Mesendoderm (in vitro differentiated cells): Measurements from ENCODE around the gene KIF5A.
"Not testable (repeated sequence)": the region's sequence is repeated elsewhere in the genome, so short reads cannot be mapped to it uniquely, and the experiment has no call there.

Source experiments
- DNase-seq: peaks from one replicate; pipeline ENCODE4 v3.0.0; 2013
- H2AK5ac ChIP-seq: 2 replicates; pipeline ENCODE4 v1.6.1; 2013; ENCODE audit warnings: low read length, inconsistent platforms
- H2BK120ac ChIP-seq: 2 replicates; pipeline ENCODE4 v1.6.1; 2013; ENCODE audit warnings: low read depth, mild to moderate bottlenecking, low read length, moderate library complexity, mixed read lengths
- H2BK15ac ChIP-seq: replicated peaks from 2 replicates; pipeline ENCODE4 v1.6.1; 2013; ENCODE audit warnings: low read depth, mild to moderate bottlenecking, moderate library complexity
- H2BK5ac ChIP-seq: 2 replicates; pipeline ENCODE4 v1.6.1; 2013; ENCODE audit warnings: low read length, inconsistent platforms
- H3K18ac ChIP-seq: 2 replicates; pipeline ENCODE4 v1.6.1; 2013; ENCODE audit warnings: mild to moderate bottlenecking, low read length, mixed read lengths
- H3K23ac ChIP-seq: one replicate; pipeline ENCODE4 v1.6.1; 2013; ENCODE audit warnings: low read length
- H3K27ac ChIP-seq: 2 replicates; pipeline ENCODE4 v1.5.1; 2013; ENCODE audit warnings: low read depth, mild to moderate bottlenecking, inconsistent platforms, low read length, moderate library complexity
- H3K27me3 ChIP-seq: 2 replicates; pipeline ENCODE4 v1.6.1; 2013; ENCODE audit warnings: low read length, control low read depth, mild to moderate bottlenecking, inconsistent platforms; ENCODE audit not compliant: insufficient read depth, poor library complexity
- H3K36me3 ChIP-seq: 2 replicates; pipeline ENCODE4 v1.6.1; 2013; ENCODE audit warnings: low read length, inconsistent platforms; ENCODE audit not compliant: control insufficient read depth, insufficient read depth
- H3K4ac ChIP-seq: one replicate; pipeline ENCODE4 v1.6.1; 2013; ENCODE audit warnings: low read depth, mild to moderate bottlenecking, low read length, moderate library complexity
- H3K4me1 ChIP-seq: 2 replicates; pipeline ENCODE4 v1.6.1; 2013; ENCODE audit warnings: low read depth, low read length, inconsistent platforms; ENCODE audit not compliant: control insufficient read depth
- H3K4me2 ChIP-seq: 2 replicates; pipeline ENCODE4 v1.6.1; 2013; ENCODE audit warnings: low read length
- H3K4me3 ChIP-seq: 2 replicates; pipeline ENCODE4 v1.5.1; 2013; ENCODE audit warnings: mild to moderate bottlenecking, low read length
- H3K56ac ChIP-seq: one replicate; pipeline ENCODE4 v1.6.1; 2013; ENCODE audit warnings: low read length
- H3K79me1 ChIP-seq: 2 replicates; pipeline ENCODE4 v1.6.1; 2013; ENCODE audit warnings: low read length, inconsistent platforms
- H3K79me2 ChIP-seq: 2 replicates; pipeline ENCODE4 v1.6.1; 2013; ENCODE audit warnings: mild to moderate bottlenecking, low read length; ENCODE audit not compliant: control insufficient read depth, insufficient read depth
- H3K9ac ChIP-seq: 2 replicates; pipeline ENCODE4 v1.6.1; 2013; ENCODE audit warnings: low read length, inconsistent platforms
- H4K5ac ChIP-seq: one replicate; pipeline ENCODE4 v1.6.1; 2013; ENCODE audit warnings: low read length
- H4K8ac ChIP-seq: one replicate; pipeline ENCODE4 v1.6.1; 2013; ENCODE audit warnings: low read depth, mild to moderate bottlenecking, control low read depth, low read length, moderate library complexity
- WGBS: extraction: QIAGEN DNeasy Blood & Tissue Kit; methylation state at CpG from one replicate; pipeline ENCODE4 v1.1.7; 2013; ENCODE audit warnings: low lambda C conversion rate, missing lambda C conversion rate; ENCODE audit not compliant: insufficient coverage; ENCODE audit errors: extremely low coverage; 5-methylcytosine and 5-hydroxymethylcytosine counted together

The KIF5A gene

DNA sequence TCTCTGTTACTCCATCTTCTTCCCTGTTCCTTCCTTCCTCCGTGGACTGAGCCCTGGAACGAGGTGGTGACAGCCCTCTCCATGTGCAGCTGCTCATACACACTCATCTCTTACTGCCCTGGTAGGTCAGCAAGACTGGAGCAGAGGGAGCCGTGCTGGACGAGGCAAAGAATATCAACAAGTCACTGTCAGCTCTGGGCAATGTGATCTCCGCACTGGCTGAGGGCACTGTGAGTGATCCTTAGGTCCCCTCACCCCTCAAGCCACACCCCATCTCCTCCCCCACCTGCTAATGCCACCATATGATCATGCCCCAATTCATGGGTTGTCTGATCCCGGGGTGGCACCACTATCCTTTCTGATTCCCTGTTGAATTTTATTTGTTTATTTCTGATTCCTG lies 19.0 kb downstream of the KIF5A start:
- Histone ChIP-seq H4K5ac (no peak overlapping the region), H3K4me2 (no peak overlapping the region), H3K23ac (no peak overlapping the region), H2BK120ac (no peak overlapping the region), H3K27me3 (no peaks in the 10 kb centered on the region), H3K27ac (no peak overlapping the region), H3K9ac (no peak overlapping the region), H4K8ac (no peak overlapping the region), H2AK5ac (no peak overlapping the region), H3K4me1 (no peaks in the 10 kb centered on the region), H3K4me3 (no peak overlapping the region), H3K4ac (no peak overlapping the region), H2BK5ac (no peak overlapping the region), H3K36me3 (peaks cover 2% of the 10 kb centered on the region), H3K56ac (no peak overlapping the region), H3K18ac (no peak overlapping the region), H2BK15ac (no peak overlapping the region), H3K79me2 (no peaks in the 10 kb centered on the region), H3K79me1 (no peaks in the 10 kb centered on the region)
- DNase-seq, result no peak
- no CpG with 5 or more reads among the region's 6 CpGs for WGBS

DNA sequence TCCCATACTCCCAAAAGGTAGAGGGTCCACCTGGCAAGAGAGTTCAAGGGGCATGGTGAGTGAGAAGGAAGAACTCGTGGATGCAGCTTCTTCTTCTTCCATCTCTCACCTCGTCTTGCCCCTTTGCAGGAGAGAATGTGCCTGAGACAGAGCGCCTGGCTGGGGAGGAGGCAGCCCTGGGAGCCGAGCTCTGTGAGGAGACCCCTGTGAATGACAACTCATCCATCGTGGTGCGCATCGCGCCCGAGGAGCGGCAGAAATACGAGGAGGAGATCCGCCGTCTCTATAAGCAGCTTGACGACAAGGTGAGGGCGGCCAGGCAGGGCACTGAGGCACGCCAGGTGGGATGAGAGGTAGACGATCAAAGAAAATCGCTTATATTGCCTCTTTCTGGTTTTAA lies 20.0 kb downstream of the KIF5A start:
- H4K8ac ChIP-seq, result no peak overlapping the region
- H3K4ac ChIP-seq, result no peak overlapping the region
- no peak overlapping the region for H4K5ac ChIP-seq
- no peak overlapping the region for H3K23ac ChIP-seq
- H3K79me1 ChIP-seq, result no peaks in the 10 kb centered on the region
- WGBS, result no CpG with 5 or more reads among the region's 18 CpGs
- peaks cover 2% of the 10 kb centered on the region for H3K36me3 ChIP-seq
- H3K79me2 ChIP-seq, result no peaks in the 10 kb centered on the region
- H3K18ac ChIP-seq, result no peak overlapping the region
- DNase-seq, result no peak
- H2BK5ac ChIP-seq, result no peak overlapping the region
- H2BK120ac ChIP-seq, result no peak overlapping the region
- no peak overlapping the region for H2BK15ac ChIP-seq
- no peaks in the 10 kb centered on the region for H3K4me1 ChIP-seq
- no peaks in the 10 kb centered on the region for H3K27me3 ChIP-seq
- H3K9ac ChIP-seq, result no peak overlapping the region
- no peak overlapping the region for H3K56ac ChIP-seq
- H3K4me3 ChIP-seq, result no peak overlapping the region
- no peak overlapping the region for H2AK5ac ChIP-seq
- H3K27ac ChIP-seq, result no peak overlapping the region
- no peak overlapping the region for H3K4me2 ChIP-seq

DNA sequence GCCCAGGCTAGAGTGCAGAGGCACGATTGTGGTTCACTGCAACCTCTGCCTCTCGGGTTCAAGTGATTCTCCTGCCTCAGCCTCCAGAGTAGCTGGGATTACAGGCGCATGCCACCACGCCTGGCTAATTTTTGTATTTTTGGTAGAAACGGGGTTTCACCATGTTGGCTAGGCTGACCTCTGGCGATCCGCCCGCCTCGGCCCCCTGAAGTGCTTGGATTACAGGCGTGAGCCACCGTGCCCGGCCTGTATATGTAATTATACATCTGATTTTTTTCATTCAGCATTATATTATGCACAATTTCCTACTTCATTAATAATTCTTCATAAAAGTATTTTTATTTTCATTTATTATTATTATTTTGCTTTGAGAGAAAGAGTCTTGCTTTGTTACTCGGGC lies 20.6 kb downstream of the KIF5A start:
- H3K4me1 ChIP-seq, H2BK120ac ChIP-seq, H3K9ac ChIP-seq, H3K36me3 ChIP-seq, H3K27ac ChIP-seq, H3K4ac ChIP-seq, H3K79me2 ChIP-seq, H4K5ac ChIP-seq, H2AK5ac ChIP-seq, H2BK5ac ChIP-seq, DNase-seq, H3K4me3 ChIP-seq, H3K4me2 ChIP-seq, H2BK15ac ChIP-seq, H4K8ac ChIP-seq, H3K27me3 ChIP-seq, H3K23ac ChIP-seq, H3K56ac ChIP-seq, H3K18ac ChIP-seq, H3K79me1 ChIP-seq: not testable (repeated sequence)
- no CpG with 5 or more reads among the region's 13 CpGs for WGBS

DNA sequence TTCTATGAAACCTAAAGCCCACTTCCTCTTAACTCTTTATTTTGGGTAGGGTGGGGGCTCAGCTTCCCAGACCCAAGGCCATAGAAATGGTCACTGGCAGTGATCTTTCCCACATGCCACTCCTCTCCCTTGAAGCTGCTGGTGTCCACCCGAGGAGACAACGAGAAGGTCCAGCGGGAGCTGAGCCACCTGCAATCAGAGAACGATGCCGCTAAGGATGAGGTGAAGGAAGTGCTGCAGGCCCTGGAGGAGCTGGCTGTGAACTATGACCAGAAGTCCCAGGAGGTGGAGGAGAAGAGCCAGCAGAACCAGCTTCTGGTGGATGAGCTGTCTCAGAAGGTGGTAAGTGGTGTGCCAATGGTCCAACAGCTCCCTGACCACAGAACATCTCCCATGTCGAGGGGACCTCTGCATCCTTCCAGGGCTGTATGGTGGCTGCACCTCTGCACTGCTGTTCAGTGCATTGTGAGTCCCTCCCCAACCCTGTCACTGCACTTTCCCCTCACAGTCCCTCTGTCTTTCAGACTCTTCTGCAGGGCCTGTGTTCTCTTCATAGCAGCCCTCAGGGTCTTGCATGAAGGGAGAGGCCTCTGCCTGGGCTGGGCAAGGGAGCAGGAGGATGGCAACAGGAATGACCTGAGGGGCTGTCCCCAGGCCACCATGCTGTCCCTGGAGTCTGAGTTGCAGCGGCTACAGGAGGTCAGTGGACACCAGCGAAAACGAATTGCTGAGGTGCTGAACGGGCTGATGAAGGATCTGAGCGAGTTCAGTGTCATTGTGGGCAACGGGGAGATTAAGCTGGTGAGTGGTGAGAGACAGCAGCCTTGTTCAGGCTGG lies 22.3 kb downstream of the KIF5A start:
- Histone ChIP-seq H4K5ac (no peak overlapping the region), H3K56ac (no peak overlapping the region), H4K8ac (no peak overlapping the region), H3K79me1 (no peaks in the 10 kb centered on the region), H3K36me3 (peaks cover 4% of the 10 kb centered on the region), H2AK5ac (no peak overlapping the region), H2BK120ac (no peak overlapping the region), H3K4me1 (no peaks in the 10 kb centered on the region), H3K4ac (no peak overlapping the region), H3K4me3 (no peak overlapping the region), H3K79me2 (no peaks in the 10 kb centered on the region), H2BK15ac (no peak overlapping the region), H3K9ac (no peak overlapping the region), H3K23ac (no peak overlapping the region), H2BK5ac (no peak overlapping the region), H3K4me2 (no peak overlapping the region), H3K27ac (no peak overlapping the region), H3K18ac (no peak overlapping the region), H3K27me3 (no peaks in the 10 kb centered on the region)
- no peak for DNase-seq
- no CpG with 5 or more reads among the region's 12 CpGs for WGBS

DNA sequence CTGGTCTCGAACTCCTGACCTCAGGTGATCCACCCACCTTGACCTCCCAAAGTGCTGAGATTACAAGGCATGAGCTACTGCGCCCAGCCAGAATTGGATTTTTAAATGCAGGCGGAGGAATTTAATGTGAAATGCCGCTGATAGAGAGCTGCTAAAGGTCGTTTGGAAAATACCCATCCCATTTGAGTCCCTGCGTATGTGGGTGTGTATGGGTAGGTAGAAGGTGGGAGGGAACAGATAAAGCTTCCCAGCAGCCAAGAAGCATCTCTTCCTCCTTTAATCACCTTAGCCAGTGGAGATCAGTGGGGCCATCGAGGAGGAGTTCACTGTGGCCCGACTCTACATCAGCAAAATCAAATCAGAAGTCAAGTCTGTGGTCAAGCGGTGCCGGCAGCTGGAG lies 25.0 kb downstream of the KIF5A start:
- H3K23ac ChIP-seq, result no peak overlapping the region
- H3K4me1 ChIP-seq, result no peaks in the 10 kb centered on the region
- WGBS, result no CpG with 5 or more reads among the region's 10 CpGs

More for the DNA sequence above, 25.0 kb downstream of the KIF5A start:
- Histone ChIP-seq H3K4me2 (no peak overlapping the region), H3K56ac (no peak overlapping the region), H3K79me2 (no peaks in the 10 kb centered on the region), H3K4me3 (no peak overlapping the region), H3K4ac (no peak overlapping the region), H3K9ac (no peak overlapping the region), H2BK15ac (no peak overlapping the region), H2BK120ac (no peak overlapping the region), H3K79me1 (no peaks in the 10 kb centered on the region), H4K5ac (no peak overlapping the region), H4K8ac (no peak overlapping the region), H3K36me3 (peaks cover 4% of the 10 kb centered on the region), H3K27me3 (no peaks in the 10 kb centered on the region), H3K18ac (no peak overlapping the region), H2AK5ac (no peak overlapping the region), H3K27ac (no peak overlapping the region), H2BK5ac (no peak overlapping the region)
- no peak for DNase-seq
